Neuronal stem cell (in vitro differentiated cells): ENCODE data around the gene GBP7.

Experiments used
- DNase-seq: peaks from one replicate; pipeline ENCODE4 v3.0.0-alpha.2; 2013; ENCODE audit warnings: low spot score
- H2AFZ ChIP-seq: one replicate; pipeline ENCODE4 v1.6.1; 2013; ENCODE audit warnings: mild to moderate bottlenecking, low read length, inconsistent platforms
- H2AK5ac ChIP-seq: 2 replicates; pipeline ENCODE4 v1.6.1; 2013; ENCODE audit warnings: low read depth, mild to moderate bottlenecking, inconsistent platforms, low read length, moderate library complexity, mixed read lengths
- H2BK120ac ChIP-seq: 2 replicates; pipeline ENCODE4 v1.6.1; 2013; ENCODE audit warnings: low read depth, mild to moderate bottlenecking, inconsistent platforms, low read length, moderate library complexity, mixed read lengths
- H2BK12ac ChIP-seq: one replicate; pipeline ENCODE4 v1.6.1; 2013; ENCODE audit warnings: low read length, inconsistent platforms
- H2BK15ac ChIP-seq: 2 replicates; pipeline ENCODE4 v1.6.1; 2013; ENCODE audit warnings: mild to moderate bottlenecking, low read length, inconsistent platforms, mixed read lengths
- H2BK5ac ChIP-seq: one replicate; pipeline ENCODE4 v1.6.1; 2013; ENCODE audit warnings: inconsistent platforms, mild to moderate bottlenecking, low read length, moderate library complexity
- H3K14ac ChIP-seq: one replicate; pipeline ENCODE4 v1.6.1; 2013; ENCODE audit warnings: low read length, inconsistent platforms
- H3K18ac ChIP-seq: 2 replicates; pipeline ENCODE4 v1.6.1; 2013; ENCODE audit warnings: low read length, inconsistent platforms
- H3K23ac ChIP-seq: 2 replicates; pipeline ENCODE4 v1.6.1; 2013; ENCODE audit warnings: low read depth, mild to moderate bottlenecking, mixed read lengths, low read length, inconsistent platforms; ENCODE audit not compliant: poor library complexity
- H3K27ac ChIP-seq: replicated peaks from 3 replicates; pipeline ENCODE4 v1.5.1; 2013; ENCODE audit warnings: low read length, inconsistent platforms
- H3K27me3 ChIP-seq, 3 experiments: 2 replicates each; pipeline ENCODE4 v1.6.1; 2013; ENCODE audit warnings: low read length in 3 of 3, mild to moderate bottlenecking in 2 of 3, inconsistent platforms in 1 of 3, low read depth in 1 of 3, mixed read lengths in 1 of 3, moderate library complexity in 1 of 3; ENCODE audit not compliant: control insufficient read depth in 3 of 3, insufficient read depth in 3 of 3
- H3K36me3 ChIP-seq, 2 donors: replicated peaks in 1 of 2; 2 replicates each; pipeline ENCODE4 v1.6.1; 2013; ENCODE audit warnings: low read length in 2 of 2; ENCODE audit not compliant: control insufficient read depth in 2 of 2, insufficient read depth in 2 of 2
- H3K4ac ChIP-seq: 2 replicates; pipeline ENCODE4 v1.6.1; 2013; ENCODE audit warnings: inconsistent platforms, mild to moderate bottlenecking, low read length, moderate library complexity
- H3K4me1 ChIP-seq, 2 donors: 1 replicate in 1 of 2; 2 replicates in 1 of 2; pipeline ENCODE4 v1.6.1; 2013; ENCODE audit warnings: low read length in 2 of 2, low read depth in 1 of 2; ENCODE audit not compliant: control insufficient read depth in 2 of 2, insufficient read depth in 1 of 2
- H3K4me2 ChIP-seq: one replicate; pipeline ENCODE4 v1.6.1; 2013; ENCODE audit warnings: mild to moderate bottlenecking, low read length, inconsistent platforms; ENCODE audit not compliant: insufficient read depth, poor library complexity, severe bottlenecking
- H3K4me3 ChIP-seq, 2 donors: 2 replicates each; pipeline ENCODE4 v1.5.1; 2013; ENCODE audit warnings: low read length in 2 of 2, mild to moderate bottlenecking in 2 of 2, inconsistent platforms in 1 of 2, moderate library complexity in 1 of 2
- H3K79me1 ChIP-seq: one replicate; pipeline ENCODE4 v1.6.1; 2013; ENCODE audit warnings: low read depth, mild to moderate bottlenecking, inconsistent platforms, low read length, moderate library complexity
- H3K9ac ChIP-seq: one replicate; pipeline ENCODE4 v1.6.1; 2013; ENCODE audit warnings: mild to moderate bottlenecking, low read depth, low read length, inconsistent platforms; ENCODE audit not compliant: poor library complexity
- H3K9me3 ChIP-seq, 2 donors: replicated peaks in 1 of 2; 2 replicates each; pipeline versions ENCODE3 to v1.6.1; 2013; ENCODE audit warnings: low read length in 2 of 2, mild to moderate bottlenecking in 2 of 2, inconsistent platforms in 1 of 2, low read depth in 1 of 2, mixed read lengths in 1 of 2, moderate library complexity in 1 of 2; ENCODE audit not compliant: control insufficient read depth in 2 of 2, insufficient read depth in 1 of 2
- H4K8ac ChIP-seq: one replicate; pipeline ENCODE4 v1.6.1; 2013; ENCODE audit warnings: low read depth, mild to moderate bottlenecking, inconsistent platforms, low read length, moderate library complexity
- H4K91ac ChIP-seq: one replicate; pipeline ENCODE4 v1.6.1; 2013; ENCODE audit warnings: low read length, low read depth, mild to moderate bottlenecking, inconsistent platforms; ENCODE audit not compliant: poor library complexity
- WGBS, 2 donors: extraction: QIAGEN DNeasy Blood & Tissue Kit; methylation state at CpG; one replicate each; pipeline ENCODE4 v1.1.7; 2013; ENCODE audit warnings: missing lambda C conversion rate in 2 of 2, mixed read lengths in 1 of 2; ENCODE audit not compliant: insufficient read length in 2 of 2, insufficient replicate concordance in 1 of 2; ENCODE audit errors: extremely low coverage in 2 of 2; 5-methylcytosine and 5-hydroxymethylcytosine counted together

Gene GBP7

DNA sequence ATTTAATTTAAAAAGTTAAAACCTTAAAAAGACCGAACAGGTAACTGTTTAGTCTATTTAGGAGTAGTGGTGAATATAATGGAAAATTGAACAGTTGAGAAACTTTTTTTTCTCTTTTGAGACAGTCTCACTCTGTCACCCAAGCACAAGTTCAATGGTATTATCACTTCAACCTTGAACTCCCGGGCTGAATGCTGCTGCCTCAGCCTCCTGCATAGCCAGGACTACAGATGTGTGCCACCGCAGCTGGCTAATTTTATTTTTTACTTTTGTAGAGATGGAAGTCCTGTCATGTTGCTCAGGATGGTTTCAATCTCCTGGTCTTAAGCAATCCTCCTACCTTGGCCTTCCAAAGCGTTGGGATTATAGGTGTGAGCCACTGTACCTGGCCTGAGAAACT lies 33.6 kb downstream of the GBP7 start:
- Histone ChIP-seq H2BK120ac (no peak overlapping the region), H2AK5ac (no peak overlapping the region), H2BK12ac (no peak overlapping the region), H3K23ac (no peak overlapping the region), H3K18ac (no peak overlapping the region), H2AFZ (no peak overlapping the region), H3K4ac (no peak overlapping the region), H3K14ac (no peak overlapping the region), H2BK15ac (no peak overlapping the region), H2BK5ac (no peak overlapping the region), H4K8ac (no peak overlapping the region), H3K27me3 (no peaks in the 10 kb centered on the region), H4K91ac (no peak overlapping the region), H3K4me2 (no peak overlapping the region), H3K79me1 (no peaks in the 10 kb centered on the region), H3K9me3 (no peaks in the 10 kb centered on the region), H3K4me1 (no peaks in the 10 kb centered on the region), H3K27ac (no peak overlapping the region), H3K36me3 (no peaks in the 10 kb centered on the region), H3K4me3 (no peak overlapping the region), H3K9ac (no peak overlapping the region)
- no peak for DNase-seq
- WGBS, 2 donors = no CpG with 5 or more reads among the region's 4 CpGs

DNA sequence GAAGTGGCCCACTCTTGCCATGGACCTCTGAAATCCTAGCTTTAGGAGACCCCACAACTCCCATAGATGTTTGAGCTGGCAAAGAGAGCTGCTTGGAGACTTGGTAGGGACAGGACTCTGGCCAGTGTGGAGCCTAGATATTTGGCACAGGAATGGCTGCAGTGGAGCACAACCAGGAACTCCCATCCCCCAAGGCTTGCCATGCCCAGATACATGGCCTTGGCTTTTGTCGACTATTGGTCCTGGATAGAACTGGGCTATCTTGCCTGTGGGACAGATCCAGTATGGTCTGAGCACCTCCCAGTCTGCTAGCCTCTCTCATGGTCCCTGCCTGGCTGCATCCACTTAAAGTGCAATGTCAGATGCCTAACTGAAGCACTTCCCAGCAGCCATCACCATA lies 42.1 kb downstream of the GBP7 start:
- Histone ChIP-seq H2BK15ac (no peak overlapping the region), H3K14ac (no peak overlapping the region), H4K8ac (no peak overlapping the region), H3K4me3 (no peak overlapping the region), H3K4me1 (no peaks in the 10 kb centered on the region), H2BK5ac (no peak overlapping the region), H3K9ac (no peak overlapping the region), H3K27ac (no peak overlapping the region), H3K4ac (no peak overlapping the region), H2BK12ac (no peak overlapping the region), H3K27me3 (no peaks in the 10 kb centered on the region), H4K91ac (no peak overlapping the region), H2AK5ac (no peak overlapping the region), H3K23ac (no peak overlapping the region), H2AFZ (no peak overlapping the region), H2BK120ac (no peak overlapping the region), H3K36me3 (no peaks in the 10 kb centered on the region), H3K4me2 (no peak overlapping the region), H3K9me3 (no peaks in the 10 kb centered on the region), H3K18ac (no peak overlapping the region), H3K79me1 (no peaks in the 10 kb centered on the region)
- no peak for DNase-seq
- no CpG with 5 or more reads among the region's 1 CpG for WGBS, 2 donors

DNA sequence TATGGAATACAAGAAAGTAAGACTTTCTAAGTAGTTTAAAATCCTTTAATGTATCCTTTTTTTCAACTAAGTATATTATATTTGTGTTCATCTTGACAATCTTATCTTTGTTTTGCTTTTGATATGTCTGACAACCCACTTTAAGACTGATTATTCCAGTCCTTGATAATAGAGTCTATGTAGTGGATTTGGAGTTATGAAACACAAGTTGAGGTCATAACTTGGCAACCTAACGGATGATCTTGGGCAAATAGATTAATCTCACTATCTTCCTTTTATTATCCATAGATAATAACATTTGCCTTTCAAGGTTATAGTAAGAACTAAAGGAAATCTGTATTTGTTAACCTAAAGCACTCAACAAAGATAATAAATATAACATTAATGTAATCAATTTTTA lies 45.1 kb downstream of the GBP7 start:
- H3K9ac ChIP-seq = no peak overlapping the region
- no peaks in the 10 kb centered on the region for H3K27me3 ChIP-seq
- WGBS, 2 donors = no CpG with 5 or more reads among the region's 1 CpG
- no peak overlapping the region for H4K91ac ChIP-seq
- H2AK5ac ChIP-seq = no peak overlapping the region
- no peak overlapping the region for H3K4ac ChIP-seq
- no peak overlapping the region for H2BK15ac ChIP-seq
- no peak overlapping the region for H2BK120ac ChIP-seq
- no peaks in the 10 kb centered on the region for H3K9me3 ChIP-seq
- H2BK5ac ChIP-seq = no peak overlapping the region
- no peak overlapping the region for H3K4me2 ChIP-seq
- H2AFZ ChIP-seq = no peak overlapping the region
- no peak overlapping the region for H3K18ac ChIP-seq
- H3K27ac ChIP-seq = no peak overlapping the region
- no peak overlapping the region for H3K23ac ChIP-seq
- no peak overlapping the region for H3K14ac ChIP-seq
- no peak overlapping the region for H3K4me3 ChIP-seq
- no peaks in the 10 kb centered on the region for H3K36me3 ChIP-seq
- H3K79me1 ChIP-seq = no peaks in the 10 kb centered on the region
- H2BK12ac ChIP-seq = no peak overlapping the region
- DNase-seq = no peak
- H4K8ac ChIP-seq = no peak overlapping the region
- no peaks in the 10 kb centered on the region for H3K4me1 ChIP-seq

DNA sequence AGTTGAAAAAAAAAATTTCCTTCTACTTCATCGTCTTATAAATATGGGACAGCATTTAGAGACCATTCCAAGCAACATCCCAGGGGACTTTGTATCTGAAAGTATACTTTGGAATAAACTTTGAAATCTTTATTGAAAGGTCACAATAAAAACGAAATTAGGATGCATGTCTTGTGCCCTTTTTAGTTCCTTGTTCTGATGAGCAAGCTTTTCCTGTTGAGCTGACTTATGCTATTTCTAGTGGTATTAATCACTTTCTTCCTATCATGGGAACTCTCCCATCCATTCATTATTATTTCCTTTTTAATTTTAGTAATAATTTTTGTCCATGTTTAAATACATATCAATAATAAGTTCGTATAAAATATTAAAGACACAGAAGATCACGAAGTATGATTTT lies 45.9 kb downstream of the GBP7 start:
- Histone ChIP-seq H2BK120ac (no peak overlapping the region), H3K27me3 (no peaks in the 10 kb centered on the region), H3K36me3 (no peaks in the 10 kb centered on the region), H3K14ac (no peak overlapping the region), H3K9ac (no peak overlapping the region), H4K8ac (no peak overlapping the region), H3K27ac (no peak overlapping the region), H2BK12ac (no peak overlapping the region), H3K4me1 (no peaks in the 10 kb centered on the region), H2AFZ (no peak overlapping the region), H4K91ac (no peak overlapping the region), H2BK5ac (no peak overlapping the region), H3K9me3 (no peaks in the 10 kb centered on the region), H2BK15ac (no peak overlapping the region), H3K4ac (no peak overlapping the region), H3K4me3 (no peak overlapping the region), H3K4me2 (no peak overlapping the region), H3K79me1 (no peaks in the 10 kb centered on the region), H3K23ac (no peak overlapping the region), H3K18ac (no peak overlapping the region), H2AK5ac (no peak overlapping the region)
- DNase-seq = no peak
- no CpG with 5 or more reads among the region's 4 CpGs for WGBS, 2 donors
